Fibroblast of lung (primary cell): ENCODE data around the gene GLRA2.

Experiments
- CTCF ChIP-seq, 2 donors: IDR thresholded peaks in 1 of 2; conservative IDR thresholded peaks in 1 of 2; 1 replicate in 1 of 2; 2 replicates in 1 of 2; pipeline ENCODE4 v1.5.1; 2011 to 2012; ENCODE audit warnings: low read length in 2 of 2, control low read depth in 1 of 2, inconsistent platforms in 1 of 2, low read depth in 1 of 2, mild to moderate bottlenecking in 1 of 2
- EZH2 ChIP-seq: IDR thresholded peaks from 2 replicates; pipeline ENCODE4 v1.5.1; 2012; ENCODE audit warnings: low read length, control low read depth, mild to moderate bottlenecking; ENCODE audit errors: missing control alignments

DNA sequence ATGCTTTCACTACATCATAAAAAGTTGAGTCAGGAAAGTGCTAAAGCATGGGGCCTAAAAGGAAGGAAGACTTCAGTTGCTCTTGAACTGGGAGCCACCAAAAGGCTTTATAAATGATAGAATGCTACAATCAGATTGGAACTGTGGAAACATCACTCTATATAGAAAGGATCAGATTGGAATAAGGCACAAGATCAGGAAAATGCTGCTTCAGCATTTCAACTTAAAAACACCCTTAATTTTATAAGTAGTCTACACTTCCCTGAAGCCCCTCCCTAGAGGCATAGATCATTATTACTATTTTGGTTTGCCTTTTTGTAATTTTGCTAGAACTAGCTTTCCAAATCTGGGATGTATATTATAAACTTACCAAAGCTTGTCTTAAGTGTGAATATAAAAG, 172.8 kb downstream of the GLRA2 start:
- TF ChIP-seq CTCF (conservative IDR thresholded peaks at IDR 0.05 in 1 of 2, IDR thresholded peaks at IDR 0.05 in 1 of 2; ENCODE audit: low read depth in 1 of 2, low read length in 2 of 2), result no peak
- TF ChIP-seq EZH2, result no peak
